Upper lobe of left lung (tissue), 4 donors: ENCODE results near the gene CA6.

Experiments
- EP300 ChIP-seq, 4 donors: sonication (generic); formaldehyde crosslinking; IDR thresholded peaks; one replicate each; pipeline ENCODE4 v1.5.1; 2017; ENCODE audit warnings: antibody characterized with exemption in 4 of 4, control low read depth in 2 of 4
- POLR2AphosphoS5 ChIP-seq, 2 donors: sonication (generic); formaldehyde crosslinking; IDR thresholded peaks; one replicate each; pipeline ENCODE4 v1.5.1; 2017; ENCODE audit warnings: antibody characterized with exemption in 2 of 2
- TF ChIP-seq, protein P1 (sequence below), 6 experiments: fragments of 450-650 bp in 4 of 6; fragments of 200-600 bp in 2 of 6; sonication (generic) in 2 of 6; IDR thresholded peaks; one replicate each; pipeline ENCODE4 v1.5.1; 2016 to 2019; ENCODE audit warnings: antibody characterized with exemption in 6 of 6

DNA sequence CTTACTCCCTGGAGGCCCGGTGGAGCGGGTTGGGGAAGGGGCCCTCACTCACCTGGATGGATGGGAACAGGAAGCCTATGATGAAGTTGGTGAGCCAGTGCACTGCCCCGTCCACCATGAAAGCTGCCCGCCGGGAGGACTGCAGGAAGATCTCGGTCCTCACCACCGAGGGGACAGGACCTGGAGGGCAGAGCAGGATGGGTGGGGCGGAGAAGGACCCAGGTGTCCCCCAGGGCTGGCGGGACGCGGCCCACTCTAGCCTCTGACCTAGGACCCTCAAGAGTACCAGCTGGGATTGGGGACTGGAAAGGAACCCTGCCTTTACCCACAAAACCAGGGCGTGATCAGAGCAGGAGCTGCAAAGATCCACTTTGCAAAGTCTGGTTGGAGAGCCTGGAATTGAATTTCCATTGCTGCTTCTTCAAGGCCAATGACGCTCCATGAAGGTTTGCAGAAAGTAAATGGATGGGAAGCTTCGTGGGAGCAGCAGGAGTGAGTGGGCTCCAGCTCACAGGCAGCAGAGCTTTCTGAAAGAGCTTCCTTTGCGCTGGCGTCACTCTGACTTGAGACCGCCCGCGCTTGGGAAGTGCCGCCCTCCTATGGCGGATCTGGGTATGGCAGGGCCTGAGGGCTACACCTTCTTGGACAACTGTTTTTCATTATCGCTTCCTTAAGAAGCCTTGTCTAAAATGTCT is 59.2 kb downstream of the CA6 start:
- TF ChIP-seq, protein P1, sequence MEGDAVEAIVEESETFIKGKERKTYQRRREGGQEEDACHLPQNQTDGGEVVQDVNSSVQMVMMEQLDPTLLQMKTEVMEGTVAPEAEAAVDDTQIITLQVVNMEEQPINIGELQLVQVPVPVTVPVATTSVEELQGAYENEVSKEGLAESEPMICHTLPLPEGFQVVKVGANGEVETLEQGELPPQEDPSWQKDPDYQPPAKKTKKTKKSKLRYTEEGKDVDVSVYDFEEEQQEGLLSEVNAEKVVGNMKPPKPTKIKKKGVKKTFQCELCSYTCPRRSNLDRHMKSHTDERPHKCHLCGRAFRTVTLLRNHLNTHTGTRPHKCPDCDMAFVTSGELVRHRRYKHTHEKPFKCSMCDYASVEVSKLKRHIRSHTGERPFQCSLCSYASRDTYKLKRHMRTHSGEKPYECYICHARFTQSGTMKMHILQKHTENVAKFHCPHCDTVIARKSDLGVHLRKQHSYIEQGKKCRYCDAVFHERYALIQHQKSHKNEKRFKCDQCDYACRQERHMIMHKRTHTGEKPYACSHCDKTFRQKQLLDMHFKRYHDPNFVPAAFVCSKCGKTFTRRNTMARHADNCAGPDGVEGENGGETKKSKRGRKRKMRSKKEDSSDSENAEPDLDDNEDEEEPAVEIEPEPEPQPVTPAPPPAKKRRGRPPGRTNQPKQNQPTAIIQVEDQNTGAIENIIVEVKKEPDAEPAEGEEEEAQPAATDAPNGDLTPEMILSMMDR (IDR thresholded peaks at IDR 0.05): peak; percentile 84 to 95 (median 88)
- TF ChIP-seq EP300 (IDR thresholded peaks at IDR 0.05) (no peak), POLR2AphosphoS5 (IDR thresholded peaks at IDR 0.05) (no peak)
